Fibroblast of the conjunctiva (primary cell): Measurements from ENCODE around the gene MAP3K5.

Experiments used
- DNase-seq: peaks from one replicate; pipeline ENCODE4 v3.0.0-alpha.2; 2010; ENCODE audit warnings: low read depth

The MAP3K5 gene

GRCh38 chr6:136579800-136580199 is 212.5 kb downstream of the MAP3K5 start:
- DNase-seq = no peak

DNA sequence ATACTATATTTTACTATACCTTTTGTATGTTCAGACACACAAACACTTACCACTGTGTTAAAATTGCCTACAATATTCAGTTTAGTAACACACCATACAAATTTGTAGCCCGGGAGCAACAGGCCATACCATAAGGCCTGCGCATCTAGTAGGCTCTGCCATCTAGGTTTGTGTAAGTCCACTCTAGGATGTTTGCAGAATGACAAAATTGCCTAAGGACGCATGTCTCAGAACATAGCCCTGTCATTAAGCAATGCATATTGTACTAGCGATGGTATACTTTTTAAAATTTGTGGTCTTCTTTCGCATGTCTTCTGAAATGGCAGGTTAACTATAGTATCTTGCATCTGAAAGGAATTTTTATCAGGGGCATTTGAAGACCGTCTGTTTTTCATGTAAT is 215.5 kb downstream of the MAP3K5 start:
- no peak for DNase-seq

GRCh38 chr6:136571496-136571895 is 220.8 kb downstream of the MAP3K5 start:
- DNase-seq = no peak

DNA sequence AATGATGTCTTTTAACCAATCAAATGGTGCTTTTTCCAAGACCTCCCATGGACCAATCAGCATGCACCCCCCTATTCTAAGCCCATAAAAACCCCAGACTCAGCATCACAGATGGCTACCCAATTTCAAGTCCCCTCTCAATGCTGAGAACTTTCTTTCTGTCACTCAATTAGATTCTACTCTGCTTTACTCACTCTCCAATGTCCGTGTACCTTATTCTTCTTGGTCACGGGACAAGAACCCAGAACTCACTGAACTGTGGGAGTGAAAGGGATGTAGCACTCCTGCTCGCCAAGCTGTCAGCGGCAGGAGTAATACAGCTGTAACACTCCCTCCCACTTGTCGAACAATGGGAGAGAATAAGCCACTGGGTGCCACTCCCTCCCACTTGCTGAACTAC is 221.2 kb downstream of the MAP3K5 start:
- no peak for DNase-seq

DNA sequence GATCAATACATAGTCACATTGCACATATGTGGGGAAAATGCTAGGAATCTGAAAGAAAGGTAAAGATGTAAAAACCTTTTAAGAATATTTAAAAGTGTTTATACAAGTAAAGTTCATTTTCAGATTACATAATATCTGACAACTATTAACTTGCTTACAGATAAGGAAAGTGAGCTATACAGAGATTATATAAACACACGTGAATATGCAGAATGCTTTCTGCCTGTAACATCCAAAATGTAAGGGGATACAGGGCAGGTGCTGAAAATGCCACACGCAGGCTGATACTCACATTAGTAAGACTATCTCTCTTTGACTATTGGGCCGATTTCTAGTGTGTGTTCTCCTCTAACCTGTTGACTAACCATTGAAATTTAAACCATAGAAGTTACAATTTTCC is 224.1 kb downstream of the MAP3K5 start:
- no peak for DNase-seq

DNA sequence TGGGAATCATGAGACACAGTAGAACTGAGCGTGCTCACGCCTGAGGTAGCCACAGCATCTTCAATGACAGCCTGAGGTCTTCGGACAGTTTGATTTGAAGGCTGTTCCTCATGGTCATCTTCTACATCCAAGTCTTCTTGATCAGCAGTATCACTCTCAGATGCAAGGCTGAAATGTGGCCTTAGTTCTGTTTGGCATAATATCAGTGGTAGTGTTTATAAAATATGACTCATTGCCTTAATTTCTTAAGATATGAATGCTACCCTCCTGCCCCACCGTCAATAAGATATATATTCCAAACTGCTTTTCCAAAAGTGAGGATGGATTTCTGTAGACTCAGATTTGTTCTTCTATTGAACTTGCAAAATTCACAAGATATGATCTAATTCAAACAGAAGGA is 224.6 kb downstream of the MAP3K5 start:
- DNase-seq = no peak

- no peak for DNase-seq
Measured at GRCh38 chr6:136566851-136567250, 225.4 kb downstream of the MAP3K5 start.

DNA sequence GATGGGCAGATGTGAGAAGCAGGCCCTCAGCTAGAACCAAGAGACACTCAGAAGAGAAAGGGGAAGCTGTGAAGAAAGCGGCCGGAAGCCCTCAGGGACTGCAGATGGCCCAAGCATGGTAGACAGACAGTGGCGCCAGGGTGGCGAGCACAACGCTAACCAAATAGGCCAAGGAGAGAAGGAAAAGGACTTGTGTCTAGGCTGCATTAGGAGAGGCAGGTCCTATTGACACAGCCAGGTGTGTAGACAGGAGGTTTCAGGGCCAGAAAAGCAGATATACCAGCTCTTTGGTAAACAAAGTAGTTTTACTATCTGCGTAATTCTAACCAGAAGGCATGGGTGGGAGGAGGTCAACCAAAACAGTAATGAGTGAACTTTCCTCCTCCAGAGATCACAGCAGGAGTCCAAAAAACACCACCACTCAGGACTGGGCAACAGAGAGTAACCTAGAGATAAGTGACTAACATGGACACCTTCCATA is 226.2 kb downstream of the MAP3K5 start:
- no peak for DNase-seq

- DNase-seq = no peak
Measured at GRCh38 chr6:136564180-136564579, 228.1 kb downstream of the MAP3K5 start.

- DNase-seq = no peak
Measured at GRCh38 chr6:136563386-136564152, 228.7 kb downstream of the MAP3K5 start.

DNA sequence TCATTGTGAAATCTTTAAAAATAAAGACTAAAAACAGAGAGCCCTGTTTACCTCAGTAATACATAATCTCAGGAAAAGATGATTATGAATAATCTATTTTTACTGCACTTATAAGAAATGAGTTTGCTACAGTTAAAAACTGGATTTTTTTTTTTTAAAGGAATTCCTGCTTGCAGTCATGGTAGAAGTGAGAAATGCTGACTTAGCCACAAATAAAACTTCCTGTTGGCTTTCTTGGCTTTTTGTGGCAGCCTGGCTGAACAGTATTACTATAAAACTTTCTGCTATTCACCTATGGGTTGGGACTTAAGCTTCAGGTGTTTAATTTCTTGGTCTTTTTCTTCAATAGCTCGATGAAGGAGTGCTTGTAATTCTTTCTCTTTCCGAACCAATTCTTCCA is 230.1 kb downstream of the MAP3K5 start:
- no peak for DNase-seq

- no peak for DNase-seq
Measured at GRCh38 chr6:136553166-136553787, 239.0 kb downstream of the MAP3K5 start.

DNA sequence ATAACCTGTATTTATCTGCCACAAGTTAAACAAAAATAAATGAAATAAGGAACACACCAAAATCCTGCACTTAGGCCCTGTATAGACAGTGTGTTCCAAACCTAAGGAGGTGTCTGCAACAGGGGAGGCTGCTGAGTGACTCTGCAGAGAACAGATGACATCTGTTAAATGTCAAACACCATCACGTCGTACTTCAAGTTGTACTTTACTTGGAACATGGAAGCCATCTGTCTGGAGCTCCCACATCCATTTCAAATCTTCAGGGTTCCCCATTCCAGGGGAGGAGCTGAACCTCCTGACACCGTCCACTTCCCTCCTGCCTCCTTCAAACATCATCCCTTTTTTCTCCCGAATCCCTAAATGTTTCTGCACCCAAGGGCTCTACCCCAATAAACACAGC is 240.2 kb downstream of the MAP3K5 start:
- DNase-seq = no peak

DNA sequence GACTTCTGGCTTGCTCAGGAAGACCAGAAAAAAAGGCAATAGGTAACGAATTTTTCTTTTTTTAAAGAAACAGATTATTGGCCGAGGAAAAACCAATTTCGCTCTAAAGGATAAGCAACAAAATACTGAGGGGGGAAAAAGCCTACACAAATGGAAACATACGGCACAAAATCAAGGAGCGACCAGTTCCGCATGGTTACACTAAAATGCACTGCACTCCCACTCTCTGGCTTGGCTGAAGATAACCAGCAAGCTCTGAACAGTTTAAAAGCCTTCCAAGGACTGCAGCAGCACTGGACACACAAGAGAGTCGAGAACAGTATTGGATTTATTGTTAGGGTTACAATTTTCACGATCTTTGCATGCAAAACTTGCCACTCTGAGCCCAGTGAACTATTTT is 241.2 kb downstream of the MAP3K5 start:
- DNase-seq = no peak

DNA sequence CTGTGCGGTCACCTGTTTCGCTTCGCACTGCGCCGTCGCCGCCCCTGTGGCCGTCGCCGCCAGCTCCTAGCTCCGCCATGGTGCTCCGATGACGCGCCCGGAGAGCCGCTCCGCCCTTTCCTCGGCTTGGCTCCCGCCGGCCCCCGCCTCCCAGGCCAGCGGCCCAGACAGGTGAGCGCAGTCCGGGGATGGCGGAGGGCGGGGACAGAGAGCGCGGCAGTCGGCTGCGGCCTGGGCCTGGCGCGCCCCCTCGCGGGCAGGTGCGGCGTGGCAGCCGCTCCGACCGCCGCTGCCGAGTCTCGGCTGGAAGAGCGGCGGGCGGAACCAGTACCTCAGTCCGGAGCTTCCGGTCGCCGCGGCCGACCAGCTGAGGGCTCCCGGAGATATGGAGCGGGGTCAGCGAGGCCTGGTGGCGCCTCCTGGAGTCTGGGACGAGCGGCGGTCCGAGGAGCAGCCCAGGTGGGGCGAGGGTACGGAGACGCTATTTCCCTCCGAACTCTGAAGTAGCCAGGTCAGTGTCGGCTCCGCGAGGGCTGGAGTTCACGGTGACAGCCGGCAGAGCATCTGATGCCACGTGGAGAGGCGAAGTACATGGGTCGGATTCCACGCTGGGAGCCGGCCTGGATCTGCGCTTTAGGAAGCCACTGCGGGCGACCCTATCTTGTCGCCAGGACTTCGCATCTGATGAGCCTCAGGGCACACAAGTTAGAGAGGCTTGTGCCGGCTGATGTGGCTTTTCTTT is 241.8 kb downstream of the MAP3K5 start, which contains the start of gene MAP7:
Gene MAP7, minus strand, starts transcription at position 93 of the 742 bp plus-strand sequence. Its CDS starts 14 bp downstream, at position 79.
- no peak for DNase-seq

DNA sequence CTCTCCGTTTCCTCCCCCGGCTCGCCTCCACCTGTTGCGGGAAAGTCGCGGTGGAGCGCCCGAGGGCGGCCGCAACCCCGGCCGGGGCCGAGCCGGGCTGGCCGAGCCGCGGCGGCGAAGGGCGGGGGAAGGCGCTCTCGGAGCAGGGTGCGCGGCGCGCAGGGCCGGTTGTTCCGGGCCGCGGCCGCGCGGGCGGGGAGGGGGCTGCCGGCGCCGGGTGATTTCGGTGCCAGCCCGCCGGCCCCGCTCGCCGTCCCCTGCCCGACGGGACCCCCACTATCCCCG is 242.3 kb downstream of the MAP3K5 start:
- no peak for DNase-seq

- DNase-seq = no peak
Measured at GRCh38 chr6:136549300-136550044, 242.8 kb downstream of the MAP3K5 start.

DNA sequence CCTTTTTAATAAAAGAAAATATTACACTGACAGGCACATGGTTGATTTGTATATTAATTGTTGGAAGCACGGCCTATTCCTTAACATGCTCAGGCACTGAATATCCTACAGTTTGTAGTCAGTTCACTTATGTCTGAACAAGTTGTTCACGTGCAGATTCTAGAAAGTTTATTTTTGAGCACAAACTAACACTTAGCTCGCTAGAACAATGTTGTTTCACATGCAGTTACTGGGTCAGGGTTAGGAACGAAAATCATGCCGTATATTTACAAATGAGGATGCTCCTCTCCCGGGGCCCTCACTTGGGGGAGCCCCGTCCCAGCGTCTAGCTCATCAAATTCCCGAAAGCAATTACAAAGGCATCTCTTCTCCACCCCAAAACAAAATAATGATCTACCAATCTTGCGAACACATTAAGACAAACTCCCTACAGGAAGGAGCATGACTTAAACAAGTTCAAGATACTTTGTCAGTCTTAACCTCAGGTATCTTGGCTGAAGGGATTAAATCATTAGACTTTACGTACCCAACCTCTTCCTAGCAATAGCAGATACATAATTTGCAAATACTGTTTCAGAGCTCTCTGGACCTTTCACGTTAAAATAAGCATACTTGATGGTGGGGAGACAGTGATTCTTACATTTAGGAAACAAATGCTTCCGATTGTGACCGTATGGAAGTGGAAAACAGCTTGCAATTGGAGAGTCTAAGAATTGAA is 243.5 kb downstream of the MAP3K5 start:
- no peak for DNase-seq

DNA sequence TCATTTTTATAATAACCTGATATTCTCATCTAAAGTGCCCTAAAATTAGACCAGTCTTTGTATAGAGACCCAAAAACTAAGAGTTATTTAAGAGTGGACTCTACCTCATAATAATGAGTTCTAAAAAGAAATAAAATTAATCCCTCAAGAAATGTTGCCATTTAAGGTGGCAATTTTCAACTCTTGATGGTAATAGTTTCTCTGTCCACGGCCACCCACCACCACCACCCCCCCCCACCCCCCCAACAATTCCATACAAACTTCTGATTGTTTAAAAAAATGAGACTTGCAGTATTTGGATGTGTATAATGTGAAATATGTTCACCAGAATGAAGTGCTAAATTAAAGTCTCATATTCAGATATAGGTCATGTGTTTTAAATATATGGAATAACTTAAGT is 244.4 kb downstream of the MAP3K5 start:
- DNase-seq = no peak

GRCh38 chr6:136547336-136547735 is 244.9 kb downstream of the MAP3K5 start:
- peak; percentile 32 for DNase-seq

GRCh38 chr6:136546331-136546730 is 245.9 kb downstream of the MAP3K5 start:
- DNase-seq = no peak

DNA sequence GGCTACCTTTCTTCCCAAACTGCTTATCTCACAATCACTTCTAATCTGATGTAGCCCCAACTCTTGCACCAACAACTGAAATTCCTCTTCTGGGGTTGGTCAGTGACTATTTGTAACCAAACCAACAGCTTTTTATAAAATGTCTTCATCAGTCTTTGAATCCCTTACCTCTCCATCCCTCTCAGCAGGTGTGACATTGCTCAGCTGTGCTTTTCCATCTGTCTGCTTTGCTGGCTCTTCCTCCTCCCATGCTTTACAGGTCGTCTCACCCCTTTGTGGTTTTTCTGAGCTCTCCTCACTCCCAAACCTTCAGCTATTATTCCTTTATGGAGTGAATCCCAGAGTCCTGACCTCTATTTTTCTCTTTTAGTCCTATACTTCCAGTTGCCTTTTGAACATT is 248.0 kb downstream of the MAP3K5 start:
- no peak for DNase-seq
